GM12878 (cell line): ENCODE results near the gene DNAJC5. TPM values are rescaled to one million over a fixed set of nuclear protein-coding genes. Genes with fewer than 3 reads are reported as not detected.
"Not testable (repeated sequence)": the region's sequence is repeated elsewhere in the genome, so short reads cannot be mapped to it uniquely, and the experiment has no call there.

Experiments
- ATAC-seq: fragments of 200-7000 bp; cut with Tn5 transposase; 3 replicates; pipeline ENCODE4 v1.9.1; 2020; ENCODE audit warnings: mild to moderate bottlenecking, moderate library complexity
- BruUV-seq: library from RNA; stranded (reverse); fragments of 400-500 nt; replicated peaks from 2 replicates; lab custom pipeline; 2021; lab: Mats Ljungman, UMichigan
- CTCF ChIA-PET: fragments of 300-600 bp; sonication (Branson Sonifier 250); formaldehyde crosslinking; extraction: SDS; loops from one replicate; lab custom pipeline; 2021; ENCODE audit warnings: inconsistent platforms; lab: Yijun Ruan, JAX
- POLR2A ChIA-PET: fragments of 350-600 bp; formaldehyde crosslinking; extraction: SDS; loops from one replicate; lab custom pipeline; 2021; ENCODE audit warnings: inconsistent platforms; lab: Charles Lee
- RAD21 ChIA-PET: fragments of 300-600 bp; sonication (Branson Sonifier 250); formaldehyde crosslinking; loops from one replicate; lab custom pipeline; 2023; ENCODE audit warnings: antibody characterized with exemption; ENCODE audit not compliant: unreplicated experiment; lab: Charles Lee
- SMC1A ChIA-PET: fragments of 300-600 bp; sonication (Branson Sonifier 250); formaldehyde crosslinking; loops from one replicate; lab custom pipeline; 2023; ENCODE audit not compliant: unreplicated experiment, uncharacterized antibody; lab: Charles Lee
- DNase-seq: peaks from one replicate; pipeline ENCODE4 v3.0.0-alpha.2; 2011; ENCODE audit warnings: low read depth, low spot score
- FAIRE-seq: peaks from 3 replicates; lab custom pipeline; 2011; peaks lifted over from hg19 to GRCh38; lab: Jason Lieb, UNC
- H2AFZ ChIP-seq: 2 replicates; pipeline ENCODE4 v1.6.0; 2011; ENCODE audit warnings: low read depth, low read length, control low read depth; ENCODE audit not compliant: control insufficient read depth
- H3K27ac ChIP-seq: 2 replicates; pipeline ENCODE4 v1.5.1; 2011; ENCODE audit warnings: control low read depth; ENCODE audit not compliant: control insufficient read depth, insufficient read depth
- H3K27me3 ChIP-seq, 2 experiments: replicated peaks in 1 of 2; 2 replicates each; pipeline versions ENCODE4 v1.6.0 to v1.6.1; 2011; ENCODE audit warnings: low read length in 1 of 2; ENCODE audit not compliant: control insufficient read depth in 2 of 2, insufficient read depth in 2 of 2
- H3K36me3 ChIP-seq, 2 experiments: 2 replicates each; pipeline ENCODE4 v1.5.1; 2011; ENCODE audit warnings: low read length in 1 of 2; ENCODE audit not compliant: control insufficient read depth in 2 of 2, insufficient read depth in 2 of 2
- H3K4me1 ChIP-seq: 2 replicates; pipeline ENCODE4 v1.6.1; 2011; ENCODE audit warnings: mild to moderate bottlenecking, low read length, moderate library complexity, mixed read lengths; ENCODE audit not compliant: control insufficient read depth, insufficient read depth
- H3K4me2 ChIP-seq: 2 replicates; pipeline ENCODE4 v1.6.0; 2011; ENCODE audit warnings: control low read depth; ENCODE audit not compliant: control insufficient read depth, insufficient read depth
- H3K4me3 ChIP-seq: fragments of 200-600 bp; sonication (generic); 2 replicates; pipeline ENCODE4 v1.5.1; 2016
- H3K79me2 ChIP-seq: 2 replicates; pipeline ENCODE4 v1.6.0; 2011; ENCODE audit warnings: low read length; ENCODE audit not compliant: control insufficient read depth, insufficient read depth
- H3K9ac ChIP-seq: 2 replicates; pipeline ENCODE4 v1.8.0; 2011; ENCODE audit warnings: low read length, control low read depth, mixed read lengths; ENCODE audit not compliant: control insufficient read depth, insufficient read depth
- H3K9me3 ChIP-seq: replicated peaks from 3 replicates; pipeline ENCODE4 v1.5.1; 2011; ENCODE audit warnings: mild to moderate bottlenecking, low read length; ENCODE audit not compliant: control insufficient read depth, insufficient read depth
- H4K20me1 ChIP-seq: 2 replicates; pipeline ENCODE4 v1.6.0; 2011; ENCODE audit not compliant: control insufficient read depth, insufficient read depth
- RCOR1 ChIP-seq: conservative IDR thresholded peaks from 2 replicates; pipeline ENCODE4 v1.6.1; 2012; ENCODE audit warnings: low read depth, low read length, improper control_type of control experiment
- whole genome bisulfite sequencing: methylation state at CpG from one replicate; pipeline ENCODE4 v1.1.6; 2016; ENCODE audit warnings: low lambda C conversion rate; ENCODE audit not compliant: insufficient replicate concordance, insufficient coverage; ENCODE audit errors: missing lambda C conversion rate; 5-methylcytosine and 5-hydroxymethylcytosine counted together
- in situ Hi-C: fragments of 300-500 bp; cut with MboI; formaldehyde crosslinking; loops from 9 replicates; pipeline ENCODE4 v1.14.3; 2018; ENCODE audit warnings: mixed read lengths
- intact Hi-C: fragments of 100-400 bp; cut with micrococcal nuclease; formaldehyde crosslinking; loops from one replicate; pipeline ENCODE4 v1.14.2; 2022; ENCODE audit not compliant: unreplicated experiment
- polyA plus RNA-seq, 11 experiments: library from polyadenylated mRNA; depleted of rRNA in 4 of 11; unstranded in 6 of 11; stranded (reverse) in 5 of 11; fragments of >200 nt; fragmentation: Nextera tagmentation in 4 of 11; fragmentation: Illumina TruSeq in 1 of 11; extraction: Ambion mirVana in 4 of 11; extraction: Trizol in 1 of 11; gene quantifications; 1 replicate in 1 of 11; 2 replicates in 10 of 11; pipeline versions ENCODE4 v1.2.1 to v1.2.3, GENCODE V29; 2011 to 2016; ENCODE audit warnings: inconsistent platforms in 2 of 11, missing spikeins in 2 of 11, low read depth in 1 of 11
- total RNA-seq, 4 experiments: library from RNA; depleted of rRNA in 3 of 4; stranded (reverse); fragments of >200 nt in 3 of 4; fragmentation: Illumina TruSeq in 1 of 4; extraction: Trizol in 1 of 4; gene quantifications; 2 replicates each; pipeline versions ENCODE4 v1.2.1 to v1.2.3, GENCODE V29; 2013 to 2021
- TF ChIP-seq, protein P1 (sequence below): fragments of 450-650 bp; formaldehyde crosslinking; IDR thresholded peaks from 2 replicates; pipeline ENCODE4 v1.4.0; 2020; ENCODE audit warnings: mild to moderate bottlenecking, moderate library complexity

The DNAJC5 gene
- total and polyA plus RNA-seq, 10 of the 15 experiments (the other 5 are each of a cell fraction or from before 2014, with no cell fraction given), result 0.69 to 36.8 (median 17.0) TPM

DNA sequence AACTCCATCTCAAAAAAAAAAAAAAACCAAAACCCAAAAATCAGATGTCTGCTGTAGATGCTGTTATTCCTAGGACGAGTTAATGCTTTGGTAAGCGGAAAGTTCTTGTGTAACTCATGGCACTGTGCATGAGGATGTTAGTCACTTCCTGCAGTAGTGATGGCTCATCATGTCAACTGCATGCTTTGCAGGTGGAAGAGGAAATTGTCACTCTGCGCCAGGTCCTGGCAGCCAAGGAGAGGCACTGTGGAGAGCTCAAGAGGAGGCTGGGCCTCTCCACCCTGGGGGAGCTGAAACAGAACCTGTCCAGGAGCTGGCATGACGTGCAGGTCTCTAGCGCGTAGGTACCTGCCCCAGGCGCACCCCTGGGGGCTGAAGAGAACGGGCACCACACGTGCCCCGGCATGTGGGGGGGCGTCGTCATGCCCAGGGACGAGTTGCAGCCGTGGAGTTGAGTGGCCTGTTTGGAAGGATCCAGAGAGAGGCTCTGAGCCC lies 21.4 kb upstream of the DNAJC5 start (continued):
- TF ChIP-seq, protein P1, sequence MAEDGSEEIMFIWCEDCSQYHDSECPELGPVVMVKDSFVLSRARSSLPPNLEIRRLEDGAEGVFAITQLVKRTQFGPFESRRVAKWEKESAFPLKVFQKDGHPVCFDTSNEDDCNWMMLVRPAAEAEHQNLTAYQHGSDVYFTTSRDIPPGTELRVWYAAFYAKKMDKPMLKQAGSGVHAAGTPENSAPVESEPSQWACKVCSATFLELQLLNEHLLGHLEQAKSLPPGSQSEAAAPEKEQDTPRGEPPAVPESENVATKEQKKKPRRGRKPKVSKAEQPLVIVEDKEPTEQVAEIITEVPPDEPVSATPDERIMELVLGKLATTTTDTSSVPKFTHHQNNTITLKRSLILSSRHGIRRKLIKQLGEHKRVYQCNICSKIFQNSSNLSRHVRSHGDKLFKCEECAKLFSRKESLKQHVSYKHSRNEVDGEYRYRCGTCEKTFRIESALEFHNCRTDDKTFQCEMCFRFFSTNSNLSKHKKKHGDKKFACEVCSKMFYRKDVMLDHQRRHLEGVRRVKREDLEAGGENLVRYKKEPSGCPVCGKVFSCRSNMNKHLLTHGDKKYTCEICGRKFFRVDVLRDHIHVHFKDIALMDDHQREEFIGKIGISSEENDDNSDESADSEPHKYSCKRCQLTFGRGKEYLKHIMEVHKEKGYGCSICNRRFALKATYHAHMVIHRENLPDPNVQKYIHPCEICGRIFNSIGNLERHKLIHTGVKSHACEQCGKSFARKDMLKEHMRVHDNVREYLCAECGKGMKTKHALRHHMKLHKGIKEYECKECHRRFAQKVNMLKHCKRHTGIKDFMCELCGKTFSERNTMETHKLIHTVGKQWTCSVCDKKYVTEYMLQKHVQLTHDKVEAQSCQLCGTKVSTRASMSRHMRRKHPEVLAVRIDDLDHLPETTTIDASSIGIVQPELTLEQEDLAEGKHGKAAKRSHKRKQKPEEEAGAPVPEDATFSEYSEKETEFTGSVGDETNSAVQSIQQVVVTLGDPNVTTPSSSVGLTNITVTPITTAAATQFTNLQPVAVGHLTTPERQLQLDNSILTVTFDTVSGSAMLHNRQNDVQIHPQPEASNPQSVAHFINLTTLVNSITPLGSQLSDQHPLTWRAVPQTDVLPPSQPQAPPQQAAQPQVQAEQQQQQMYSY (CRISPR knock-in tag), result no peak
- TF ChIP-seq RCOR1, result no peak

- intact Hi-C loops, FAIRE-seq, BruUV-seq, H4K20me1 ChIP-seq, DNase-seq, H3K9ac ChIP-seq, CTCF ChIA-PET, H3K9me3 ChIP-seq, H3K27ac ChIP-seq, H3K79me2 ChIP-seq, H3K4me2 ChIP-seq, POLR2A ChIA-PET, RAD21 ChIA-PET, H2AFZ ChIP-seq, H3K4me1 ChIP-seq, SMC1A ChIA-PET, H3K27me3 ChIP-seq, ATAC-seq, in situ Hi-C loops, H3K4me3 ChIP-seq: not testable (repeated sequence)
- WGBS, result 87% methylated on average over 6 of the region's 7 CpGs
- peaks cover 10 to 19% of the 10 kb centered on the region in 2 experiments for H3K36me3 ChIP-seq
These were observed 20.7 kb upstream of the DNAJC5 start for GRCh38 chr20:63874241-63874640.
